ENCODE measurements around the gene ZDHHC14.

Gene ZDHHC14

GRCh38 chr6:157660414-157660813, 279.4 kb downstream of the ZDHHC14 start:
- no peak for TF ChIP-seq CTCF (IDR thresholded peaks at IDR 0.05; ENCODE audit: low read depth, low read length)
- H3K4me3 ChIP-seq (ENCODE audit: low read depth, low read length), result no peak overlapping the region

DNA sequence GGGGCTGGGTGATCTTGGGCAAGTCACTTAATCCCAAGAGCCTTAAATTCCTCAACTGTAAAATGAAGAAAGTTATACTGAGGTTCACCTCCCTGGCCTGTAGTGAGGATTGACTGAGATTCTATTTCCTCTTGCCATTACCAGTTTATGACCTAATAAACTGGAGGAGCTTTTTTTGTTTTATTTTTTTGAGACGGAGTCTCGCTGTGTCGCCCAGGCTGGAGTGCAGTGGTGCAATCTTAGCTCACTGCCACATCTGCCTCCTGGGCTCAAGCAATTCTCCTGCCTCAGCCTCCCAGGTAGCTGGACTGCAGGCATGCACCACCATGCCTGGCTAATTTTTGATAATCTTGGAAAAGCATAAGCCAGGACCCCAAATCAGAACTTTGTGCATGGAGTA, 280.7 kb downstream of the ZDHHC14 start:
- no peak for TF ChIP-seq CTCF (IDR thresholded peaks at IDR 0.05; ENCODE audit: low read depth, low read length)

DNA sequence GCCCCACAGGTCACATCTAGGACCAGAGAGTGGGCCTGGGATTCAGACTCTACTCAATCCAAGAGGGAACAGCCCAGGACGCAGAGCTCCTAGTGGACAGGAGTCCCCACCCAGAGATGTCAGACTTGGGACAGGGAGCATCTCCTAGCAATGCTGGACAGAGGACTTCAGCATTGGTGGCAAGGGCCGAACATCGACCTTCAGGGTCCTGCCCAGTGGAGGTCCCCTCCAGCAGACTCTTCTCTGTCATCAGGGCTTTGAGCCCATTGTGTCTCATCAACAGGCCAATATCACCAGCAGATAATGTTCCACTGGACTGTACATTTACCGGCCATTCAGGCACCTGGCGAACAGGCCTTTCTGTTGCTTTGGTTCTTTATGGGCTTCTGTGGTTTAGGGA, 282.3 kb downstream of the ZDHHC14 start:
- no peak overlapping the region for H3K4me3 ChIP-seq (ENCODE audit: low read depth, low read length)
- TF ChIP-seq CTCF (IDR thresholded peaks at IDR 0.05; ENCODE audit: low read depth, low read length), result no peak

More for the DNA sequence above, 280.7 kb downstream of the ZDHHC14 start:
- H3K4me3 ChIP-seq (ENCODE audit: low read depth, low read length), result no peak overlapping the region

DNA sequence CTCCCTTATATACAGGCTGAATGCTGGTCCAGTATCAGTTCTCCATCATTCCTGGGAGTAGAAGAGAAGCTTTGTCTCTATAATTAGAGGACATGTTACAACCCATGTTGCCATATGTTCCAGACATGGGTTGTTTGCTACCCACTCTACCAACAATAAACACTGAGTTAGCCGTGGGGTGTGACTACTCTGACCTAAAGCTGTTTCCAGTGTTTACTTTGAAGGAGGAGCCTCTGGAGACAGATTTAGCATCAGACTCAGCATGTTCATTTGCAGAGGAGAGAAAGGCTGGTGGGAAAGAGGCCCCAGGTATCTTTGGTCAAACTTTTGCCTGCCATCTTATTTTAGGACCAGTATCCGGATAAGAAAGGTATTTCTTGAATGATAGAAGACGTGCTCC, 284.2 kb downstream of the ZDHHC14 start:
- TF ChIP-seq CTCF (IDR thresholded peaks at IDR 0.05; ENCODE audit: low read depth, low read length), result no peak
- H3K4me3 ChIP-seq (ENCODE audit: low read depth, low read length), result no peak overlapping the region

DNA sequence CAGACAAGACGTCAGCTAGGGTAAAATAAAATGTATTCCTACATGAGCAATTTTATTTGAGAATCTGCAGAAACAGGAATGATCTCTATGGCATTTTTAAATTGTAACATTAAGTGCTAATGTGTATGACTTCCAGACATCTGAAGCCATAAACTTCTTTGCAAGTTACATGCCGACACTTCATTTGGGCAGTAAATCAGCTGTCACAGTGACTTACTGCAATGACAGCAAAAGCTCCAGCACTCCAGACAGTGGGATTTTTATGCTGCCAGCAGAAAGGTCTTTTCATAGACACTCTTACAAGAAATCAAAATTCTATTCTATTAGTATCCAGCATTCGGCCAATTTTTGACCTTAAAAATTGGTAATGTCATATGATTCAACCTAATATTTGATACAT, 285.7 kb downstream of the ZDHHC14 start:
- no peak overlapping the region for H3K4me3 ChIP-seq (ENCODE audit: low read depth, low read length)
- no peak for TF ChIP-seq CTCF (IDR thresholded peaks at IDR 0.05; ENCODE audit: low read depth, low read length)

DNA sequence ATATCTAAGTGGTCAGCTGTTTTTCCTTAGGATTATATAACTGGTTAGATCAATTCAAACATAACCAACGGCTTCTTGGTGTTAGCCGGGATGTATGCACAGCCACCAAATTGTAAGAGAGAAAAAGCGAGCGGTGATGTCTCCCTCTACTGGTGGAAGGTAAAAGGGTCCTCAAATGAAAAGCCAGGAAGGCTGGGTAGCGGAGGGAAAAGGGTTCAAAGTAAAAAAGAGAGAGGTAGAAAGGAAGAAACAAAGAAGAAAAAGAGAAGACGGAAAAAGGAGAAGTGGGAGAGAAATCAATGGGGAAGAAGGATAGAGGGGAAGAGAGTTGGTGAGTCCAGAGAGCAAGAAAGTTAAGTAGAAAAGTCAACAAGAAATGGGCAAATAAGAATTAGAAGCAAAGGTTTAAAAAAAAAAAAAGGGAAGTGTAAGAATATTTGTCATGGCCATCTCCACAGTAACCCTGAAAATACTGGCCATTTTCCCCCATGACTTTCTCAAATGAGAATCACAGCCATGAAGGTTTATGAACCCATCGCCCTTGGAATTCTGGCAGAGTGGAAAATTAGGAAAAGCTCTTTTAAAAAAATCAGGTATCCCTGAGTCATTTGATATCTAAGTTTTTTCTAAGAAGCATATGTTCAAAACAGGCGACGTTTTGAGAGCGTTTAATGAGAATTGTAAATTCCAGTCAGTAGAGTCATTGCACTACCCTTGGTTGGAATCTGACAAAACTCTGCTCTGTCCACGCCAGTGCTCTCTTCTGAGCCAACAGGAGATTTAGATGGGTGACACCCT, 286.4 kb downstream of the ZDHHC14 start:
- no peak overlapping the region for H3K4me3 ChIP-seq (ENCODE audit: low read depth, low read length)
- peak; percentile 80 for TF ChIP-seq CTCF (IDR thresholded peaks at IDR 0.05; ENCODE audit: low read depth, low read length)

DNA sequence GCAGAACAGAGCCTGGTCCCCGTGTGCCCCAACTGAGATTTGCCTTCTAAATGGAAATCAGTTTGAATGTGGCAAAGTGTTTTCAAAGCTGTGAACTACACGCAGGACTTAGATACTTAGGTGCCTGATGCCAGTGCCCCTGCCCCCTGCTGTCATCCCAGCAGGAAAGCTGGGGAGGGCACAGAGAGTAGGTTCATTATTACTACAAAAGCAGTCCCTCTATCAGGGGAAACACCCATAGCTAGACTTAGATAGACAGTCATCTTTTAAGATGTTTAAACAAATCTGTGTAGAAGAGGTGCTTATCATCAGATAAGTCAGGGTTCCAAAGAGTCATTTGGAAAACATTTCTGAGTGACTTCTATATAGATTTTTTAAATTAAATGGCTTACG, 287.0 kb downstream of the ZDHHC14 start:
- TF ChIP-seq CTCF (IDR thresholded peaks at IDR 0.05; ENCODE audit: low read depth, low read length), result no peak
- no peak overlapping the region for H3K4me3 ChIP-seq (ENCODE audit: low read depth, low read length)
